Measurements from ENCODE around the gene EIF2AK3. TPM values are rescaled to one million over a fixed set of nuclear protein-coding genes. Genes with fewer than 3 reads are reported as not detected.

The EIF2AK3 gene
- total and polyA plus RNA-seq, 2 of the 8 experiments (the other 6 are each of a cell fraction or from before 2014, with no cell fraction given), result 5.8 to 22.8 TPM

DNA sequence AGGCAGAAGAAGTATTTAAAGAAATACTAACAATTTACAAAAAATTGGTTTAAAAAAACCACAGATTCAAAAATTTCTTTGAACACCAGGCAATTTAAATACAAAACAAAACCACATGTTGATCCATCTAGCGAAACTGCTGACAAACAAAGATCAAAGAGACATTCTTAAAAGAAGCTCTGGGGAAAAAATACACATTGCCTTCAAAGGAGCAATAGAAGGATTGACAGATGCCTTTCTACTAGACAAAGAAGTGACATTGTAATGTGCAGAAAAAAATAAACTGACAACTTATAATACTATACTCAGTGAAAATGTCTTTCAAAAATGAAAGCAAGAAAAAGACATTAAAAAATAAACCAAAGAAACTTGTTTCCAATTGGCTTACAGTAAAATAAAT lies 12.6 kb upstream of the EIF2AK3 start:
- no peaks in the 10 kb centered on the region for H3K27me3 ChIP-seq (replicated peaks in 1 of 4; ENCODE audit: control insufficient read depth in 3 of 4, extremely low read depth in 1 of 4, insufficient read depth in 3 of 4, low read length in 3 of 4)
- no peak overlapping the region for H3K4ac ChIP-seq (replicated peaks; ENCODE audit: insufficient read length, low read depth, low read length)
- DNase-seq (ENCODE audit: low read depth in 1 of 2, low spot score in 2 of 2) (no peak), FAIRE-seq (no peak)
- H2BK5ac ChIP-seq (ENCODE audit: low read depth, low read length), result no peak overlapping the region
- no peak overlapping the region for H3K56ac ChIP-seq (replicated peaks; ENCODE audit: insufficient read length, low read depth, low read length)
- no peak overlapping the region for H3K18ac ChIP-seq (ENCODE audit: extremely low read depth, low read length)
- no peak overlapping the region for H3K9ac ChIP-seq (replicated peaks in 1 of 4; ENCODE audit: extremely low read depth in 1 of 4, low read depth in 3 of 4, low read length in 3 of 4)
- H3K4me2 ChIP-seq (ENCODE audit: insufficient read depth in 1 of 2, low read depth in 2 of 2, low read length in 2 of 2), result no peak overlapping the region
- peaks cover 2 to 4% (median 3%) of the 10 kb centered on the region in 4 experiments; a peak in 4 of 7 replicates for H3K4me1 ChIP-seq (replicated peaks in 1 of 4; ENCODE audit: control insufficient read depth in 3 of 4, insufficient read depth in 4 of 4, low read length in 3 of 4)
- H4K20me1 ChIP-seq (replicated peaks in 1 of 2; ENCODE audit: control insufficient read depth in 1 of 2, insufficient read depth in 2 of 2, low read length in 2 of 2), result no peaks in the 10 kb centered on the region
- no peak overlapping the region for H2AFZ ChIP-seq (ENCODE audit: low read length)
- no peak overlapping the region for H2BK15ac ChIP-seq (ENCODE audit: low read length)
- H3K4me3 ChIP-seq (ENCODE audit: extremely low read depth in 1 of 4, insufficient read depth in 2 of 4, low read depth in 3 of 4, low read length in 4 of 4), result no peak overlapping the region
- no peak overlapping the region for H3K27ac ChIP-seq (ENCODE audit: low read depth, low read length)
- H2BK120ac ChIP-seq (replicated peaks; ENCODE audit: low read depth, low read length), result no peak overlapping the region
- H3K9me3 ChIP-seq (ENCODE audit: insufficient read depth in 2 of 2, low read depth in 1 of 2, low read length in 1 of 2), result no peaks in the 10 kb centered on the region
- H3K14ac ChIP-seq (ENCODE audit: insufficient read length), result no peak overlapping the region
- ChIA-PET POLR2A (ENCODE audit: partially characterized antibody) (interaction anchor here (1.4 kb wide), 1 partner anchor 9 kb away, joined by 5 read pairs; no protein-coding TSS in a partner anchor), CTCF (ENCODE audit: partially characterized antibody) (interaction anchor here (1.7 kb wide), 1 partner anchor 31 kb away, joined by 9 read pairs; no protein-coding TSS in a partner anchor)
- H2BK20ac ChIP-seq (ENCODE audit: low read length), result no peak overlapping the region
- no peak overlapping the region for H2BK12ac ChIP-seq (ENCODE audit: low read depth, low read length)
- no peak overlapping the region for H4K5ac ChIP-seq (ENCODE audit: insufficient read length, low read depth, low read length)
- H2AK5ac ChIP-seq (ENCODE audit: low read depth, low read length), result no peak overlapping the region
- H4K91ac ChIP-seq (replicated peaks; ENCODE audit: insufficient read length, low read length), result no peak overlapping the region
- H3K23ac ChIP-seq (ENCODE audit: insufficient read length), result no peak overlapping the region
- WGBS, 2 experiments (ENCODE audit: extremely low coverage in 1 of 2, insufficient coverage in 1 of 2, insufficient read length in 1 of 2, insufficient replicate concordance in 2 of 2, low coverage in 1 of 2, low lambda C conversion rate in 2 of 2, missing lambda C conversion rate in 1 of 2), result 96% methylated on average over 1 of the region's 1 CpG; no CpG with 5 or more reads in 1 of the 2 experiments
- no peak overlapping the region for H4K8ac ChIP-seq (ENCODE audit: extremely low read depth, insufficient read depth, low read length)
- H3K79me2 ChIP-seq (ENCODE audit: control insufficient read depth in 1 of 2, insufficient read depth in 2 of 2, low read length in 2 of 2), result no peaks in the 10 kb centered on the region
- H3K36me3 ChIP-seq (ENCODE audit: control insufficient read depth in 2 of 4, insufficient read depth in 4 of 4, low read length in 3 of 4), result no peaks in the 10 kb centered on the region; a peak in 1 of 8 replicates
- no peaks in the 10 kb centered on the region for H3K23me2 ChIP-seq (ENCODE audit: low read depth, low read length)
- H3K79me1 ChIP-seq (ENCODE audit: low read depth, low read length), result no peaks in the 10 kb centered on the region
- no peak for TF ChIP-seq YY1 (IDR thresholded peaks at IDR 0.05; ENCODE audit: low read depth, low read length)
- no peak for TF ChIP-seq CTBP2 (IDR thresholded peaks at IDR 0.05; ENCODE audit: borderline replicate concordance, insufficient read depth, insufficient read length, low read length)
- TF ChIP-seq TAF7 (optimal IDR thresholded peaks at IDR 0.05; ENCODE audit: borderline replicate concordance, low read depth, low read length), result no peak
- TF ChIP-seq RNF2 (IDR thresholded peaks at IDR 0.05; ENCODE audit: borderline replicate concordance, low read depth, low read length, missing control alignments, poor library complexity, severe bottlenecking), result no peak
- TF ChIP-seq TBP (IDR thresholded peaks at IDR 0.05; ENCODE audit: low read depth, low read length), result no peak
- no peak for TF ChIP-seq TEAD4 (IDR thresholded peaks at IDR 0.05; ENCODE audit: low read depth, low read length)
- TF ChIP-seq, protein P1, sequence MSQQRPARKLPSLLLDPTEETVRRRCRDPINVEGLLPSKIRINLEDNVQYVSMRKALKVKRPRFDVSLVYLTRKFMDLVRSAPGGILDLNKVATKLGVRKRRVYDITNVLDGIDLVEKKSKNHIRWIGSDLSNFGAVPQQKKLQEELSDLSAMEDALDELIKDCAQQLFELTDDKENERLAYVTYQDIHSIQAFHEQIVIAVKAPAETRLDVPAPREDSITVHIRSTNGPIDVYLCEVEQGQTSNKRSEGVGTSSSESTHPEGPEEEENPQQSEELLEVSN (IDR thresholded peaks at IDR 0.05), result no peak
- TF ChIP-seq SIN3A (conservative IDR thresholded peaks at IDR 0.05 in 1 of 2, IDR thresholded peaks at IDR 0.05 in 1 of 2; ENCODE audit: low read depth in 1 of 2, low read length in 2 of 2), result no peak
- TF ChIP-seq SP4 (IDR thresholded peaks at IDR 0.05; ENCODE audit: low read length), result no peak
- no peak for TF ChIP-seq TCF12 (IDR thresholded peaks at IDR 0.05; ENCODE audit: low read depth, low read length)
- no peak for TF ChIP-seq FOSL1 (IDR thresholded peaks at IDR 0.05; ENCODE audit: insufficient read depth, low read depth, low read length)
- no peak for TF ChIP-seq SP1 (IDR thresholded peaks at IDR 0.05; ENCODE audit: low read depth, low read length)
- no peak for TF ChIP-seq POU5F1 (IDR thresholded peaks at IDR 0.05; ENCODE audit: low read depth, low read length)
- TF ChIP-seq NRF1 (IDR thresholded peaks at IDR 0.05; ENCODE audit: low read depth, low read length), result no peak

Data from H1 (cell line).